Measurements from ENCODE around the gene PDILT.
"Not testable (repeated sequence)": the region's sequence is repeated elsewhere in the genome, so short reads cannot be mapped to it uniquely, and the experiment has no call there.

The PDILT gene

DNA sequence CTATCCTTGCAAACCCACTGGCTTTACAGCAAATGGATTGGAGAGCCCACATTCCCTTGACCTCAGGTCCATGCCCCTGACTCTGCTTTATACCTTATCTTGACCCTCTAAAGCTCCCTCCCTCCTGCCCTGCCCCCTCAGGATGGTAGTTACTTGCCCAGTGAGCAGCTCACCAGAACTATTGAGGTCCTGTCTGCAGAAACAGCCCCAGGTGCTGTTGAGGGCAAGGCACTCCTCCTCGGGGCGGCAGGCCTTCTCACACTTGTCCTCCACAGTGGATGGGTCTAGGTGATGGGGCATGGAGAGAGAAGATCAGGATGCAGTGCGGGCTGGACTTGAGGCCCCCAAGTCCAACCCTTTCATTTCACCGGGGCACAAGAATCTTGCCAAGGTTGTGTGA is 81.8 kb downstream of the PDILT start:
- Mint-ChIP-seq H3K9me3 (no peaks in the 10 kb centered on the region), H3K27me3 (peaks cover 2% of the 10 kb centered on the region), H3K36me3 (no peaks in the 10 kb centered on the region), H3K27ac (no peak overlapping the region), H3K4me1 (no peaks in the 10 kb centered on the region), H3K4me3 (no peak overlapping the region)

GRCh38 chr16:20321671-20322070 is 82.9 kb downstream of the PDILT start:
- no peak overlapping the region for H3K27ac Mint-ChIP-seq
- peaks cover 2% of the 10 kb centered on the region for H3K27me3 Mint-ChIP-seq
- H3K4me1 Mint-ChIP-seq = no peaks in the 10 kb centered on the region
- H3K36me3 Mint-ChIP-seq = no peaks in the 10 kb centered on the region
- H3K4me3 Mint-ChIP-seq = no peak overlapping the region
- no peaks in the 10 kb centered on the region for H3K9me3 Mint-ChIP-seq

DNA sequence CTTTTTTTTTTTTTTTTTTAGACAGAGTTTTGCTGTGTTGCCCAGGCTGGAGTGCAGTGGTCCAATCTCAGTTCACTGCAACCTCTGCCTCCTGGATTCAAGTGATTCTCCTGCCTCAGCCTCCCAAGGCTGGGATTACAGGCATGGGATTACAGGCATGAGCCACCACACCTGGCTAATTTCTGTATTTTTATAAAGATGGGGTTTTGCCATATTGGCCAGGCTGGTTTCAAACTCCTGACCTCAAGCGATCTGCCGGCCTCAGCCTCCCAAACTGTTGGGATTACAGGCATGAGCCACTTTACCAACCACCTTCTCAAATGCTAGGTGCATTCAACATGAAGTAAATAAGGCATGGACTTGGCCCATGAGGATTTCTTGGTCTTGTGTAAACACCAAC is 83.5 kb downstream of the PDILT start:
- not testable (repeated sequence) for H3K27me3 Mint-ChIP-seq, H3K4me3 Mint-ChIP-seq, H3K36me3 Mint-ChIP-seq, H3K9me3 Mint-ChIP-seq, H3K4me1 Mint-ChIP-seq, H3K27ac Mint-ChIP-seq

DNA sequence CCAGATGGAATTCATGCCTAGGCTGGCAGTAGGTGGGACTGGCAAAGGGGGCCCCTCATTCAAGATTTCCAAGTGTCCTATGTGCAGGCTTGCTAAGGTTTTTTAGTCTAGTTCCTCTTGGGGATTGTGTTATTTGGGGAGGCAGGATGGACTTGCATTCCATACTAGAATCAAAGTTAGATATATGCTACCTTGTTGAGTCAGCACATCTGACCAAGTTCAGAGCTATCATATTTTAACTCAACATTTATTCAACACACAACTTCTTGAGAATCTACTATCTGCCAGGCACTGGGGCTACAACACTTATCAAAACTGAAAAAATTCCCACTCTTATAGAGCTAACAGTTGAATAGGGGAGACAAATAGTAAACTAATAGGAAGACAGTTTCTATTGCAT is 83.9 kb downstream of the PDILT start:
- Mint-ChIP-seq H3K36me3 (no peaks in the 10 kb centered on the region), H3K27ac (no peak overlapping the region), H3K4me3 (no peak overlapping the region), H3K27me3 (peaks cover 2% of the 10 kb centered on the region), H3K4me1 (no peaks in the 10 kb centered on the region), H3K9me3 (no peaks in the 10 kb centered on the region)

GRCh38 chr16:20320178-20320577 is 84.4 kb downstream of the PDILT start:
- Mint-ChIP-seq H3K36me3 (no peaks in the 10 kb centered on the region), H3K9me3 (no peaks in the 10 kb centered on the region), H3K4me1 (no peaks in the 10 kb centered on the region), H3K27ac (no peak overlapping the region), H3K27me3 (peaks cover 2% of the 10 kb centered on the region), H3K4me3 (no peak overlapping the region)

- Mint-ChIP-seq H3K27me3 (peaks cover 2% of the 10 kb centered on the region), H3K4me3 (no peak overlapping the region), H3K36me3 (no peaks in the 10 kb centered on the region), H3K4me1 (no peaks in the 10 kb centered on the region), H3K27ac (no peak overlapping the region), H3K9me3 (no peaks in the 10 kb centered on the region)
Observed at GRCh38 chr16:20319406-20319805, 85.1 kb downstream of the PDILT start.

GRCh38 chr16:20318437-20318836 is 86.1 kb downstream of the PDILT start:
- peaks cover 2% of the 10 kb centered on the region for H3K27me3 Mint-ChIP-seq
- no peaks in the 10 kb centered on the region for H3K4me1 Mint-ChIP-seq
- no peak overlapping the region for H3K27ac Mint-ChIP-seq
- H3K9me3 Mint-ChIP-seq = no peaks in the 10 kb centered on the region
- H3K36me3 Mint-ChIP-seq = no peaks in the 10 kb centered on the region
- H3K4me3 Mint-ChIP-seq = no peak overlapping the region

DNA sequence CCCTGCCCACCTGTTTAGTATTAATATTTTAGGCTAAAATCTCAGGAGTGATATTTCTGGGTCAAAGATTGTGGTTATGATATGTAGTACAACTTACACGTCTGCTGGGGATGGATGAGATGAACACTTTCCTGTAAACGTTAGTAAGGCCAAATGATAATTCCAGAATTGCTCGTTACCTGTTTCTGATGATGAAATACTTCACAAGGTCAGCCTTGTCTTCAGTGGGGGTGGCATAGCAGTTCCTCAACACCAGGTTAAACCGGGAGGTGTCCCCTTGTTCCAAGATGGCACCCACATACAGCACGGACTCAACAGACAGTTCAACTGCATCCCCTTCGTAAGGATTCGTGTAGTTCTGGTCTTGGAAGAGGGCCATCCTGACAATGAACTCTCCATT is 86.5 kb downstream of the PDILT start:
- H3K9me3 Mint-ChIP-seq = no peaks in the 10 kb centered on the region
- H3K27ac Mint-ChIP-seq = no peak overlapping the region
- peaks cover 2% of the 10 kb centered on the region for H3K27me3 Mint-ChIP-seq
- H3K36me3 Mint-ChIP-seq = no peaks in the 10 kb centered on the region
- H3K4me1 Mint-ChIP-seq = no peaks in the 10 kb centered on the region
- H3K4me3 Mint-ChIP-seq = no peak overlapping the region

DNA sequence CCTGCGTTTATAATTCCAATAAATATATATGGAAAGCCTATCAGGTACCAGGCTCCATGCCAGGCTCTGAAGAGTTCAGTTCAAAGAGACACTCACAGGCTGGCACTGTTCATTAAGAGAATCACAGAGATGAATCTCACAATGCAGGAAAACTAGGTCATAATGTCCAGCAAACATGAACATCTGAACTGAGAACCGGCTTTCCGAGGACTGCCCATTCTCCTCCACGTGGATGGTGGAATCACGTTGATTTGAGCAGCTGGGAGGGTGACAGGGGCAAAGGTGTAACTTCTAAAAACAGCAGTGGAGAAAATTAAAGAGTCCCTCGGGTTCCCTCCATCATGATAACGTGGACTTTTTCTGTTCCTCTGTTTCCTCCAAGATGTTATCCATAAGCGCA is 87.4 kb downstream of the PDILT start:
- H3K27me3 Mint-ChIP-seq = no peaks in the 10 kb centered on the region
- no peaks in the 10 kb centered on the region for H3K9me3 Mint-ChIP-seq
- H3K4me1 Mint-ChIP-seq = no peaks in the 10 kb centered on the region
- H3K4me3 Mint-ChIP-seq = no peak overlapping the region
- no peaks in the 10 kb centered on the region for H3K36me3 Mint-ChIP-seq
- no peak overlapping the region for H3K27ac Mint-ChIP-seq

GRCh38 chr16:20316715-20317114 is 87.8 kb downstream of the PDILT start:
- no peaks in the 10 kb centered on the region for H3K27me3 Mint-ChIP-seq
- no peaks in the 10 kb centered on the region for H3K36me3 Mint-ChIP-seq
- no peak overlapping the region for H3K4me3 Mint-ChIP-seq
- H3K9me3 Mint-ChIP-seq = no peaks in the 10 kb centered on the region
- H3K4me1 Mint-ChIP-seq = no peaks in the 10 kb centered on the region
- H3K27ac Mint-ChIP-seq = no peak overlapping the region

DNA sequence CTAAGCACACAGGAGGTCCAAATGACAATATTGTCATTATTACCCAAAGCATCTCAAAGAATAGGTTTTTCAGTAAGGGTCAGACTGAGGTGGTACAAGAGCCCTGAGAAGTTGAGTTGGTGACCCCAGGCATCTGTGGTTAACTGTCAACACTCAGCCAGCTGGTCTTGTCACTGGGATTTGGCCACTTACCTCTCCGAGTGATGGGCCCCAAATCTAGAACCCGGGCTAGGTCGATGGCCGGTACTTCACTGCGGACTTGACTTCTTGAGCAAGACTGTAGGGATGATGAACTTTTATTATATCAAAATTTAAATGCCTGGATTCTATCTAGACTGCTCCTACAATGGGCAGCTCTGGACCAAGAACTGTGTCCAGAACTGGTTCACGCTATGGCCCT is 88.8 kb downstream of the PDILT start:
- H3K36me3 Mint-ChIP-seq = no peaks in the 10 kb centered on the region
- no peak overlapping the region for H3K4me3 Mint-ChIP-seq
- no peaks in the 10 kb centered on the region for H3K4me1 Mint-ChIP-seq
- no peaks in the 10 kb centered on the region for H3K27me3 Mint-ChIP-seq
- no peaks in the 10 kb centered on the region for H3K9me3 Mint-ChIP-seq
- no peak overlapping the region for H3K27ac Mint-ChIP-seq

DNA sequence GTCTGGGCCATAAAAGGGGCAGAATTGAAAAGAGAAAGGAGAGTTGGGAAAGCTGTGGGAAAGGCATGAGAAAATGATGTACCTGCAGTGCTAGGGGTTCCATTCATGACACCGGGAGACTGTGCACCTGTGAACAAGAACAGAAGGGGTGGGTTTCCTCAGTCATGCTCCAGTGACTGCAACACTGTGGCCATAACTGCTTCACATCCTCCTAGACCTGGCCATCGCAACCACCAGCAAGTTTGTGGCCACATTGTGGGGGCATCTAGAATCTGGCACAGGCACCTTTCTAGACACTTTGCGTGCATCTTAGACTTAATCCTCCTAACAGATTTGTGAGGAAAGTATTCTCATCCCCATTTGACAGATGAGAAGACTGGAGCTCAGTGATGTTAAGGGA is 90.0 kb downstream of the PDILT start:
- H3K27ac Mint-ChIP-seq = no peak overlapping the region
- no peaks in the 10 kb centered on the region for H3K27me3 Mint-ChIP-seq
- H3K4me1 Mint-ChIP-seq = no peaks in the 10 kb centered on the region
- no peak overlapping the region for H3K4me3 Mint-ChIP-seq
- no peaks in the 10 kb centered on the region for H3K9me3 Mint-ChIP-seq
- no peaks in the 10 kb centered on the region for H3K36me3 Mint-ChIP-seq

DNA sequence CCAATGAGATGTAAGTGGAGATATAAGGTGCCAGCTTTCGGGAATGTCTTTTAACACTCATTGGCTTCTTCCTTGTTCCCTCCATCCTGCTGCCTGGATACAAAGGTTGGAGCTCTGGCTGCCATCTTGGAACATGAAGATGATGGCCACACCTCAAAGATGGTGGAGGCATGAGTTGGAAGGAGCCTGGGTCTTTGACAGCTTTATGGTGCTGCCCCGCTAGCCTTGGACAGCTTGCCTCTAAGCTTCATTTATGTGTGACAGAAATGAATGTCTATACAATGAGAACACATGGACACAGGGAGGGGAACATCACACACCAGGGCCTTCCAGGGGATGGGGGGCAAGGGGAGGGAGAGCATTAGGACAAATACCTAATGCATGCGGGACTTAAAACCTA is 90.8 kb downstream of the PDILT start:
- no peaks in the 10 kb centered on the region for H3K36me3 Mint-ChIP-seq
- no peaks in the 10 kb centered on the region for H3K4me1 Mint-ChIP-seq
- H3K27ac Mint-ChIP-seq = no peak overlapping the region
- H3K4me3 Mint-ChIP-seq = no peak overlapping the region
- H3K27me3 Mint-ChIP-seq = no peaks in the 10 kb centered on the region
- H3K9me3 Mint-ChIP-seq = no peaks in the 10 kb centered on the region

DNA sequence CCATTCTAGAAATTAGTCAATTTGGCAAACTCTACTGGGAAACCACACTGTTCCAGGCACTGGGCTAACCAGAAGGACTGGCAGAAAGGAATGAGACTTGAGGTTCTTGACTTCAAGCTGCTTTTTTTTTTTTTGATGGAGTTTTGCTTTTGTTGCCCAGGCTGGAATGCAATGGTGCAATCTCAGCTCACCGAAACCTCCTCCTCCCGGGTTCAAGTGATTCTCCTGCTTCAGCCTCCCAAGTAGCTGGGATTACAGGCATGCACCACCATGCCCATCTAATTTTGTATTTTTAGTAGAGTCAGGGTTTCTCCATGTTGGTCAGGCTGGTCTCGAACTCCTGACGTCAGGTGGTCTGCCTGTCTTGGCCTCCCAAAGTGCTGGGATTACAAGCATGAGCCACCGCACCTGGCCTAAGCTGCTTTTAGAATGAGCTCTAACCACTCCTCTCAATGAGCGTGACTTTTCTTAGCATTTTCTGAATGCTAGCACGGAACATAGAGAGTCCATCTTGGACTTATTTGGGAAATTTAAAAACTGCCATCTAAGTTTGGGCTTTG is 91.9 kb downstream of the PDILT start:
- H3K27ac Mint-ChIP-seq, H3K27me3 Mint-ChIP-seq, H3K9me3 Mint-ChIP-seq, H3K4me3 Mint-ChIP-seq, H3K36me3 Mint-ChIP-seq, H3K4me1 Mint-ChIP-seq: not testable (repeated sequence)

- Mint-ChIP-seq H3K27me3 (peaks cover 4% of the 10 kb centered on the region), H3K27ac (no peak overlapping the region)
Observed at GRCh38 chr16:20311548-20311947, 93.0 kb downstream of the PDILT start.

DNA sequence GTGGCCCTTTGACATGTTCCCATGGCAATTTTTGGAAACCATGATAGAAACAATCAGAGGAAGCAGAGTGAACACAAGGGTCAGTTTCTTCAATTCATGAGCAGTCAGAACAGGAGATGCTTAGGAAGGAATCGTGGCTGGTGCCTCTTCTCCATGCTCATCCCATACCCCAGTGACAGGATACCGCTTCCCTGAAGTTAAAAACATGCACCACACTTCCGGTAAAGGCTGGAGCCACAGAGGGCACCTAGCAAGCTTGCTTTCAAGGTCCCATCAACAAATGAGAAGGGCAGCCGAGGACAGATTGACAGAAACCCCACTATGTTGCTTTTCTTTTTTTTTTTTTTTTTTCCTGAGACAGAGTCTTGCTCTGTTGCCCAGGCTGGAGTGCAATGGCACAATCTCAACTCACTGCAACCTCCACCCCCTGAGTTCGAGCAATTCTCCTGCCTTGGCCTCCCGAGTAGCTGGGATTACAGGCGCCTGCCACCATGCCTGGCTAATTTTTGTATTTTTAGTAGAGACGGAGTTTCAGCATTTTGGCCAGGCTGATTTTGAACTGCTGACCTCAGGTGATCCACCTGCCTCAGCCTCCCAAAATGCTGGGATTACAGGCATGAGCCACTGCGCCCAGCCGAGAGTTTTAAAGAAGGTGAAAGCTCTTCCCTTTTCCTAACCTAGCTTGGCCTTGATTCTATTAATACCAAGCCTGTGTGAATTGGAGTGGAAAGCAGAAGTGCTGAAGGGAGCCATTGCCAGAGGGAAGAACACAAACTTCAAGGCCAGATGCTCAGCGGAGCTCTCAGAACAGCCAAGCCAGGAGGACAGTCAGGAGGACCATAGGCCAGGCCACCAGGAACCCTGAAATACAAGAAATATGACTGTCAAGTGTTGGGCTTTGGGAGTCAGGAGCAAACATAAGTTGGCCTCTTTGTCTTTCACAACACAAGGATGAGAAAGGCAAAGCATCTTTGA is 93.8 kb downstream of the PDILT start:
- H3K4me3 Mint-ChIP-seq = no peak overlapping the region
- H3K4me1 Mint-ChIP-seq = no peaks in the 10 kb centered on the region
- H3K36me3 Mint-ChIP-seq = no peaks in the 10 kb centered on the region
- no peaks in the 10 kb centered on the region for H3K9me3 Mint-ChIP-seq
- H3K27ac Mint-ChIP-seq = no peak overlapping the region
- peaks cover 7% of the 10 kb centered on the region for H3K27me3 Mint-ChIP-seq

More at GRCh38 chr16:20311548-20311947, 93.0 kb downstream of the PDILT start:
- Mint-ChIP-seq H3K4me1 (no peaks in the 10 kb centered on the region), H3K4me3 (no peak overlapping the region), H3K36me3 (no peaks in the 10 kb centered on the region), H3K9me3 (no peaks in the 10 kb centered on the region)

All from activated naive CD4-positive, alpha-beta T cell treated with anti-CD3 and anti-CD28 coated beads, Interleukin-2, amount 50 U/mL, for 24 hours (primary cell).